ENCODE measurements around the gene MRPL55.

Gene MRPL55

DNA sequence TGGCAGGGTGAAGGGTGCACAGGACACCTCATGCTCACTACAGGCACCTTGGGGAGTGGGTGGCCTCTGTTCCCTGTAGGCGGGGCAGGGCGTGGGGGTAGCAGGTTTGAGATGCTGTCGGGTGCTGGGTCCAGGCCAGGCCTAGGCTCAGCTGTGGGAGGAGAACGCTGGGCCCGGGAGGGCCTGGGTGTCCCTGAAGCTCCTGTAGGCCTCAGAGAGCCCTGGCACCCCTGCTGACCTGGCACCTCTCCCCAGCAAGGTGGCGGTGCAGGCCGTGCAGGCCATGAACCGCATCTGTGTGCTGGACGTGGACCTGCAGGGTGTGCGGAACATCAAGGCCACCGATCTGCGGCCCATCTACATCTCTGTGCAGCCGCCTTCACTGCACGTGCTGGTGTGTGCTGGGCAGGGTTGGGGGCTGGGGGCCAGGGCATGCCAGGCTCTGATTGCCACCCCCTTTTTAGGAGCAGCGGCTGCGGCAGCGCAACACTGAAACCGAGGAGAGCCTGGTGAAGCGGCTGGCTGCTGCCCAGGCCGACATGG lies 38.1 kb upstream of the MRPL55 start:
- no peak for DNase-seq

DNA sequence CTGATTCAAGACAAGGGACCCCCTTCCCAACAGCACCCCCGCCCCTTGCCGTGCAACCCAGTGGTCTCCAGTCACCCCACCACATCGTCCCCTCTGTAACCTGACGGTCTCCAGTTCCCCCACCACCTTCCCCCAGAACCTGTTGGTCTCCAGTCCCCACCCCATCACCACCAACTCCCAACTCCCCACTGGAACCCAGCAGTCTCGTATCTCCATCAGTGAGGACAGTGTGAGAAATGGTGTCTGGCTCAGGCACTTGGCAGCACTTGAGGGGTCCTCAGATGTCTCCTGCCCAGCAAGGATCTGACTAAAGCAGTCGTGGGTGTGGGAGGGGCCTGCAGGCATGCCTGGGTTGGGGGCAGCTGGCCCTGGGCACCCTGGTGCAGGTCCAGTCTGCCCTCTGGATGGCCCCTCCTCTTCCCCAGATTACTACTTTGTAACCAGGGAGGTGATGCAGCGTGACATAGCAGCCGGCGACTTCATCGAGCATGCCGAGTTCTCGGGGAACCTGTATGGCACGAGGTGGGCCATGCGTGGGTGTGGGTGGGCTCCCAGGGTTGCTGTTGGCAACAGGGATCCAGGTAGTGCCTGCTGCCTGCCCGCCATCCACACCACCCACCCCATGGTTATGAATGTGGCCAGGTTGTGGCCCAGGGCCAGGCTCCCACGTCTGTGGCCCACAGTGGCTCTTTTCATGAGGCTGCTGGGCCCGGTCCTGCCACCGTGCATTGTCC lies 37.5 kb upstream of the MRPL55 start:
- no peak for DNase-seq

GRCh38 chr1:228145463-228146416 lies 36.6 kb upstream of the MRPL55 start:
- peak; percentile 90 for DNase-seq

DNA sequence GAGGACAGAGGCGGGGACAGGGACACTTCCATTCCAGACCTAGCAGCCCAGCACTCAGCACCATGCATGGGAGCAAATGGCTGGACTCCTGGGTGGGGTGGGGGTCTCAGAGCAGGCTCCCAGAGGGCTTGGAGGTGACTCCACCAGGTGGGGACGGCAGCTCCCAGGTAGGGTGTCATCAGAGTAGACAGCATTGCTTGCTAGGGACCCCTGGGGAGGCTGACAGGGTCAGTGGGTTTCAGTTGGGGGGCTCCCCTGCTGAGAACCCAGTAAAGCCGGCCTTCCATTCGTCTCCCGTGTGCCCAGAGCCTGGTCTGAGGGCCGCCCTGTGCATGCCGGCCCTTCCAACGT lies 35.9 kb upstream of the MRPL55 start:
- DNase-seq: no peak

GRCh38 chr1:228144193-228144992 lies 35.3 kb upstream of the MRPL55 start:
- no peak for DNase-seq

GRCh38 chr1:228143480-228144192 lies 34.5 kb upstream of the MRPL55 start:
- no peak for DNase-seq

- DNase-seq: no peak
Observed at GRCh38 chr1:228142701-228143136, 33.6 kb upstream of the MRPL55 start.

DNA sequence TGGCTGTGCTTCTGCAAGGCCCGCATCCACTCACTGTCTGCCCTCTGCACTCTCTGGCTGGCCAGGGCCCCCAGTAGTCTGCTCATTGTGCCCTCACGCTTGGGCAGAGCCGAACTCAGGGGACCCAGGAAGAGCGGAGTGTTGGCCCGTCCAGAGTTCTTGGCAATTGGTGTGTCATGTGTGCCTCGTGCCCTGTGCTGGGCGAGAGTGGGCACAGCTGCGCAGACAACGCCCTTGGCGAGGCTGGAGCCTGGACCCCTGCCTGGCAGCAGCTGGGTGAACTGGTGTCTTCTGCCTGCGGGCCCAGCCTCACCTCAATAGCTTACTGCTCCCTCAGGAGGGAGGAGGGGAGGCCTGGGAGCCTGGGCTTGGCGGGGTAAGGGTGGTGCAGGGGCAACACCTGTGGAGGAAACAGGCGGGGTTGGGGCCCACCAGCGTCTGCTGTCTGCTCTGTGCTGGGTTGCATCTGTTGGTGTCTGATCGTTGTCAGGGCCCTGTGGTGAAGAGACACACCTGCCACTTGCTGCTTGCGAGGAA lies 33.1 kb upstream of the MRPL55 start:
- DNase-seq: no peak

DNA sequence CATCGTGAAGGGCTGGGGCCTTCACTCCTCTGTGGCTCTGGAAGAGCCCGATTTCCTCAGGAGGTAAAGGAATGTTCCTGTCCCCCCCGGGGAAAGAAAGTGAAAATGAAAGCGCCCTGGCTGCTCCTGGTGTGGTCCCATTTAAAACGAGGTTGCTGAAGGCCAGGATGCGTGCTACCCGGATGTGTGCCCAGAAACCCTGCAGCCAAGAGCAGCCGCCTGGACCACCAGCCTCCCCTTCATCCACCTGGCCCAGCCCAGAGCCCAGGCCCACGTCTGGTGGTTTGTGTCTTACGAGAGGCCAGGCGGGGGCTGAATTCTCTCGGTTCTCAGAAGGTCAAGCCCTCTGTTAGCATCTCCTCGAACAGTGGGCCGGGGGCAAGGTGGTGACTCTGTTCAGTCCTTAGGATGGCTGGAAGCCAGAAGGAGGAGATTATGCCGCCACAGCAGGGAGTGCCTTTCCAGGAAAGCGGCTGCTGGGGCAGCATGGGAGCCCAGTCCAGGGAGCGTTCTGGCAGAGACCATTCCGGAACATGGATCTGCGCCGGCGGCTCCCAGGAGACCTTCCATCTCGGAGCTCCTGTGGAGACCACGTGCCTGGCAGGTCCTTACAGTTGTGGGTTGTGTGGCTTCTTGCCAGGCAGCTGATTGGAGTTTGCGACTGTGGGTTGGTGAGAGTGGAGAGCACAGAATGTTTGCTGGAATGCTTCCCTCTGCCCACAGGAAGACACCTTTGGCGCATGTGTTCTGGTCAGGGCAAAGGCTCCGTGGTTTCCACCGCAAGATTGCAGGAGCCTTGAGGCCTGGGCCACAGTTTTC lies 32.3 kb upstream of the MRPL55 start:
- DNase-seq: peak; percentile 61

- DNase-seq: no peak
Observed at GRCh38 chr1:228140724-228141225, 31.7 kb upstream of the MRPL55 start.

- DNase-seq: peak; percentile 100
Observed at GRCh38 chr1:228139931-228140723, 31.0 kb upstream of the MRPL55 start, which contains the start of gene GUK1. Gene GUK1, plus strand, starts transcription at chr1:228140279. Its CDS starts 24 bp downstream, at chr1:228140303.

GRCh38 chr1:228139406-228139930 lies 30.4 kb upstream of the MRPL55 start:
- no peak for DNase-seq

- DNase-seq: peak; percentile 57
Observed at GRCh38 chr1:228136901-228137300, 27.8 kb upstream of the MRPL55 start.

- no peak for DNase-seq
Observed at GRCh38 chr1:228134591-228134990, 25.5 kb upstream of the MRPL55 start.

DNA sequence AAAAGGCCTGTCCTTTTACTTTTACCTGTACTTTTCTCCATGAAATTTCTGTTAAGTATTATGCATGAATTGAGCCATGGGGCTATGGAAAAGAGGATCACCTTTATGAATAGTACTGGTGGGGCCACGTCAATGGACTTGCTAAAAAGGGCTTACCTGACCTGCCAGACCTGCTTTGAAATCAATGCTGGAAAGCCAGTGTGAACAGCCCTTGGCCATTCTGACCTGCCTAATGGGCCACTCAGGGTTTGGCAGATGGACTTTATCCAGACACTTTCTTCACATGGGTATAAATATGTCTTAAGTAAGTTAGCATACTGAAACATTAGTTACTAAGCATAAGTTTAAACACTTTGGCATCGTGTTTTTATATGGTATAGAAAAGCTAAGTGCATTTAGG lies 22.7 kb upstream of the MRPL55 start:
- no peak for DNase-seq

- DNase-seq: no peak
Observed at GRCh38 chr1:228125185-228125584, 16.1 kb upstream of the MRPL55 start.

- DNase-seq: no peak
Observed at GRCh38 chr1:228123505-228123904, 14.4 kb upstream of the MRPL55 start.

GRCh38 chr1:228122921-228123441 lies 13.9 kb upstream of the MRPL55 start:
- no peak for DNase-seq

GRCh38 chr1:228120857-228121489 lies 11.9 kb upstream of the MRPL55 start:
- DNase-seq: no peak
